GM12878 (cell line): ENCODE data around the gene ETS1. TPM values are rescaled to one million over a fixed set of nuclear protein-coding genes. Genes with fewer than 3 reads are reported as not detected.

Experiments
- ATAC-seq: fragments of 200-7000 bp; cut with Tn5 transposase; 3 replicates; pipeline ENCODE4 v1.9.1; 2020; ENCODE audit warnings: mild to moderate bottlenecking, moderate library complexity
- BruUV-seq: library from RNA; stranded (reverse); fragments of 400-500 nt; replicated peaks from 2 replicates; lab custom pipeline; 2021; lab: Mats Ljungman, UMichigan
- CTCF ChIA-PET: fragments of 300-600 bp; sonication (Branson Sonifier 250); formaldehyde crosslinking; extraction: SDS; loops from one replicate; lab custom pipeline; 2021; ENCODE audit warnings: inconsistent platforms; lab: Yijun Ruan, JAX
- POLR2A ChIA-PET: fragments of 350-600 bp; formaldehyde crosslinking; extraction: SDS; loops from one replicate; lab custom pipeline; 2021; ENCODE audit warnings: inconsistent platforms; lab: Charles Lee
- RAD21 ChIA-PET: fragments of 300-600 bp; sonication (Branson Sonifier 250); formaldehyde crosslinking; loops from one replicate; lab custom pipeline; 2023; ENCODE audit warnings: antibody characterized with exemption; ENCODE audit not compliant: unreplicated experiment; lab: Charles Lee
- SMC1A ChIA-PET: fragments of 300-600 bp; sonication (Branson Sonifier 250); formaldehyde crosslinking; loops from one replicate; lab custom pipeline; 2023; ENCODE audit not compliant: unreplicated experiment, uncharacterized antibody; lab: Charles Lee
- DNase-seq: peaks from one replicate; pipeline ENCODE4 v3.0.0-alpha.2; 2011; ENCODE audit warnings: low read depth, low spot score
- FAIRE-seq: peaks from 3 replicates; lab custom pipeline; 2011; peaks lifted over from hg19 to GRCh38; lab: Jason Lieb, UNC
- H2AFZ ChIP-seq: 2 replicates; pipeline ENCODE4 v1.6.0; 2011; ENCODE audit warnings: low read depth, low read length, control low read depth; ENCODE audit not compliant: control insufficient read depth
- H3K27ac ChIP-seq: 2 replicates; pipeline ENCODE4 v1.5.1; 2011; ENCODE audit warnings: control low read depth; ENCODE audit not compliant: control insufficient read depth, insufficient read depth
- H3K27me3 ChIP-seq, 2 experiments: replicated peaks in 1 of 2; 2 replicates each; pipeline versions ENCODE4 v1.6.0 to v1.6.1; 2011; ENCODE audit warnings: low read length in 1 of 2; ENCODE audit not compliant: control insufficient read depth in 2 of 2, insufficient read depth in 2 of 2
- H3K36me3 ChIP-seq, 2 experiments: 2 replicates each; pipeline ENCODE4 v1.5.1; 2011; ENCODE audit warnings: low read length in 1 of 2; ENCODE audit not compliant: control insufficient read depth in 2 of 2, insufficient read depth in 2 of 2
- H3K4me1 ChIP-seq: 2 replicates; pipeline ENCODE4 v1.6.1; 2011; ENCODE audit warnings: mild to moderate bottlenecking, low read length, moderate library complexity, mixed read lengths; ENCODE audit not compliant: control insufficient read depth, insufficient read depth
- H3K4me2 ChIP-seq: 2 replicates; pipeline ENCODE4 v1.6.0; 2011; ENCODE audit warnings: control low read depth; ENCODE audit not compliant: control insufficient read depth, insufficient read depth
- H3K4me3 ChIP-seq: fragments of 200-600 bp; sonication (generic); 2 replicates; pipeline ENCODE4 v1.5.1; 2016
- H3K79me2 ChIP-seq: 2 replicates; pipeline ENCODE4 v1.6.0; 2011; ENCODE audit warnings: low read length; ENCODE audit not compliant: control insufficient read depth, insufficient read depth
- H3K9ac ChIP-seq: 2 replicates; pipeline ENCODE4 v1.8.0; 2011; ENCODE audit warnings: low read length, control low read depth, mixed read lengths; ENCODE audit not compliant: control insufficient read depth, insufficient read depth
- H3K9me3 ChIP-seq: replicated peaks from 3 replicates; pipeline ENCODE4 v1.5.1; 2011; ENCODE audit warnings: mild to moderate bottlenecking, low read length; ENCODE audit not compliant: control insufficient read depth, insufficient read depth
- H4K20me1 ChIP-seq: 2 replicates; pipeline ENCODE4 v1.6.0; 2011; ENCODE audit not compliant: control insufficient read depth, insufficient read depth
- BACH1 ChIP-seq: fragments of 450-650 bp; IDR thresholded peaks from 2 replicates; pipeline ENCODE4 v1.6.1; 2017; ENCODE audit warnings: mild to moderate bottlenecking, borderline replicate concordance
- IKZF1 ChIP-seq: fragments of 450-650 bp; conservative IDR thresholded peaks from 2 replicates; pipeline ENCODE4 v1.6.1; 2017; ENCODE audit warnings: antibody characterized with exemption, mild to moderate bottlenecking
- MAX ChIP-seq: IDR thresholded peaks from 2 replicates; pipeline ENCODE4 v1.6.1; 2012; ENCODE audit warnings: low read depth, low read length, improper control_type of control experiment
- MTA3 ChIP-seq: IDR thresholded peaks from 2 replicates; pipeline ENCODE4 v1.6.1; 2012; ENCODE audit warnings: low read length, inconsistent platforms, borderline replicate concordance
- MYC ChIP-seq: IDR thresholded peaks from 2 replicates; pipeline ENCODE4 v1.6.1; 2011; ENCODE audit warnings: mild to moderate bottlenecking, low read length, moderate library complexity, inconsistent platforms; ENCODE audit not compliant: insufficient read depth, insufficient replicate concordance, insufficient read length, severe bottlenecking
- NR2C1 ChIP-seq: fragments of 450-650 bp; IDR thresholded peaks from 2 replicates; pipeline ENCODE4 v1.6.1; 2017; ENCODE audit warnings: antibody characterized with exemption, mild to moderate bottlenecking, moderate library complexity
- NR2F1 ChIP-seq: fragments of 450-650 bp; conservative IDR thresholded peaks from 2 replicates; pipeline ENCODE4 v1.6.1; 2017; ENCODE audit warnings: mild to moderate bottlenecking
- PAX8 ChIP-seq: fragments of 450-650 bp; IDR thresholded peaks from 2 replicates; pipeline ENCODE4 v1.6.1; 2017; ENCODE audit warnings: mild to moderate bottlenecking, moderate library complexity
- RELA ChIP-seq: fragments of 450-650 bp; IDR thresholded peaks from 2 replicates; pipeline ENCODE4 v1.8.0; 2014; ENCODE audit warnings: borderline replicate concordance; ENCODE audit not compliant: partially characterized antibody
- SMAD1 ChIP-seq: fragments of 450-650 bp; IDR thresholded peaks from 2 replicates; pipeline ENCODE4 v1.6.1; 2018; ENCODE audit warnings: mild to moderate bottlenecking, low read depth; ENCODE audit not compliant: partially characterized antibody
- TAF1 ChIP-seq: IDR thresholded peaks from 2 replicates; pipeline ENCODE4 v1.6.1; 2011; ENCODE audit warnings: mild to moderate bottlenecking, low read depth, low read length, borderline replicate concordance
- ZBED1 ChIP-seq: IDR thresholded peaks from 2 replicates; pipeline ENCODE4 v1.6.1; 2016; ENCODE audit warnings: borderline replicate concordance
- WGBS: methylation state at CpG from one replicate; pipeline ENCODE4 v1.1.6; 2016; ENCODE audit warnings: low lambda C conversion rate; ENCODE audit not compliant: insufficient replicate concordance, insufficient coverage; ENCODE audit errors: missing lambda C conversion rate; 5-methylcytosine and 5-hydroxymethylcytosine counted together
- in situ Hi-C: fragments of 300-500 bp; cut with MboI; formaldehyde crosslinking; loops from 9 replicates; pipeline ENCODE4 v1.14.3; 2018; ENCODE audit warnings: mixed read lengths
- intact Hi-C: fragments of 100-400 bp; cut with micrococcal nuclease; formaldehyde crosslinking; loops from one replicate; pipeline ENCODE4 v1.14.2; 2022; ENCODE audit not compliant: unreplicated experiment
- polyA plus RNA-seq, 11 experiments: library from polyadenylated mRNA; depleted of rRNA in 4 of 11; unstranded in 6 of 11; stranded (reverse) in 5 of 11; fragments of >200 nt; fragmentation: Nextera tagmentation in 4 of 11; fragmentation: Illumina TruSeq in 1 of 11; extraction: Ambion mirVana in 4 of 11; extraction: Trizol in 1 of 11; gene quantifications; 1 replicate in 1 of 11; 2 replicates in 10 of 11; pipeline versions ENCODE4 v1.2.1 to v1.2.3, GENCODE V29; 2011 to 2016; ENCODE audit warnings: inconsistent platforms in 2 of 11, missing spikeins in 2 of 11, low read depth in 1 of 11
- total RNA-seq, 4 experiments: library from RNA; depleted of rRNA in 3 of 4; stranded (reverse); fragments of >200 nt in 3 of 4; fragmentation: Illumina TruSeq in 1 of 4; extraction: Trizol in 1 of 4; gene quantifications; 2 replicates each; pipeline versions ENCODE4 v1.2.1 to v1.2.3, GENCODE V29; 2013 to 2021

The ETS1 gene
- total and polyA plus RNA-seq, 10 of the 15 experiments (the other 5 are each of a cell fraction or from before 2014, with no cell fraction given), result 12.5 to 112 (median 55.5) TPM

GRCh38 chr11:128424851-128425285 lies 162.5 kb downstream of the ETS1 start:
- TF ChIP-seq MYC (no peak), IKZF1 (no peak), BACH1 (no peak)
- POLR2A ChIA-PET, result interaction anchor here (0.5 to 0.6 kb wide), 2 partner anchors 13 to 122 kb away, joined by 5 to 6 read pairs; no protein-coding TSS in a partner anchor
- CTCF ChIA-PET, result interaction anchor here (2.1 kb wide), 1 partner anchor 13 kb away, joined by 5 read pairs; no protein-coding TSS in a partner anchor
- Histone ChIP-seq H3K36me3 (no peaks in the 10 kb centered on the region; a peak in 1 of 4 replicates), H3K4me2 (no peak overlapping the region), H4K20me1 (no peaks in the 10 kb centered on the region), H3K4me1 (no peaks in the 10 kb centered on the region), H3K27me3 (no peaks in the 10 kb centered on the region), H3K4me3 (no peak overlapping the region), H3K27ac (no peak overlapping the region), H2AFZ (no peak overlapping the region), H3K79me2 (no peaks in the 10 kb centered on the region), H3K9ac (no peak overlapping the region), H3K9me3 (no peaks in the 10 kb centered on the region; the same call in 2 of the 3 replicates)
- in situ Hi-C loops (no loop called here), intact Hi-C loops (no loop called here)
- WGBS, result 82% methylated on average over 8 of the region's 8 CpGs
- ATAC-seq, result no peak
- SMC1A ChIA-PET, result interaction anchor here (0.7 to 1.4 kb wide), 3 partner anchors 9 to 10 kb away, joined by 3 to 4 read pairs (median 4); no protein-coding TSS in a partner anchor
- RAD21 ChIA-PET, result no interaction called here
- no peak for FAIRE-seq
- no TSS peak for BruUV-seq
- DNase-seq, result no peak

- no peaks in the 10 kb centered on the region for H3K27me3 ChIP-seq
- ChIA-PET CTCF (interaction anchor here (0.6 to 2.1 kb wide), 2 partner anchors 14 to 128 kb away, joined by 3 to 5 read pairs; no protein-coding TSS in a partner anchor), RAD21 (interaction anchor here (0.6 kb wide), 1 partner anchor 20 kb away, joined by 3 read pairs; no protein-coding TSS in a partner anchor), SMC1A (interaction anchor here (1.1 to 1.4 kb wide), 4 partner anchors 8 to 13 kb away, joined by 3 to 5 read pairs (median 4); no protein-coding TSS in a partner anchor), POLR2A (no interaction called here)
- in situ Hi-C loops (no loop called here), intact Hi-C loops (no loop called here)
- no peak overlapping the region for H2AFZ ChIP-seq
- no peak overlapping the region for H3K4me3 ChIP-seq
- no peak overlapping the region for H3K27ac ChIP-seq
- DNase-seq, result no peak
- ATAC-seq, result no peak
- H3K4me2 ChIP-seq, result no peak overlapping the region
- no peaks in the 10 kb centered on the region for H3K9me3 ChIP-seq
- no peaks in the 10 kb centered on the region for H3K79me2 ChIP-seq
- no peaks in the 10 kb centered on the region for H3K4me1 ChIP-seq
- H3K9ac ChIP-seq, result no peak overlapping the region
- no peaks in the 10 kb centered on the region; a peak in 1 of 4 replicates for H3K36me3 ChIP-seq
- no peaks in the 10 kb centered on the region for H4K20me1 ChIP-seq
- 54% methylated on average over 8 of the region's 8 CpGs for WGBS
- no TSS peak for BruUV-seq
- FAIRE-seq, result no peak
- TF ChIP-seq SMAD1 (no peak), NR2C1 (no peak), TAF1 (no peak), MAX (no peak), RELA (no peak), PAX8 (no peak), MTA3 (no peak), NR2F1 (no peak), ZBED1 (no peak)
Measured at GRCh38 chr11:128424271-128424711, 163.1 kb downstream of the ETS1 start.
